PC-9 (cell line): ENCODE measurements around the gene EDEM2.

Experiments
- CTCF ChIP-seq: fragments of 200-600 bp; sonication (generic); conservative IDR thresholded peaks from 2 replicates; pipeline ENCODE4 v1.6.1; 2017; ENCODE audit warnings: mixed run types, antibody characterized with exemption, mild to moderate bottlenecking, moderate library complexity
- EZH2 ChIP-seq: fragments of 200-600 bp; sonication (generic); IDR thresholded peaks from 2 replicates; pipeline ENCODE4 v1.8.0; 2017; ENCODE audit warnings: antibody characterized with exemption, low read depth

- no peak for TF ChIP-seq EZH2
- no peak for TF ChIP-seq CTCF
These were observed 30.9 kb downstream of the EDEM2 start for GRCh38 chr20:35116258-35116657.
